ENCODE results near the gene CPNE9. TPM values are rescaled to one million over a fixed set of nuclear protein-coding genes. Genes with fewer than 3 reads are reported as not detected.

The CPNE9 gene
- polyA plus RNA-seq, 2 of the 4 experiments (the other 2 are of a cell fraction), result 0.03 TPM; not detected in 1

DNA sequence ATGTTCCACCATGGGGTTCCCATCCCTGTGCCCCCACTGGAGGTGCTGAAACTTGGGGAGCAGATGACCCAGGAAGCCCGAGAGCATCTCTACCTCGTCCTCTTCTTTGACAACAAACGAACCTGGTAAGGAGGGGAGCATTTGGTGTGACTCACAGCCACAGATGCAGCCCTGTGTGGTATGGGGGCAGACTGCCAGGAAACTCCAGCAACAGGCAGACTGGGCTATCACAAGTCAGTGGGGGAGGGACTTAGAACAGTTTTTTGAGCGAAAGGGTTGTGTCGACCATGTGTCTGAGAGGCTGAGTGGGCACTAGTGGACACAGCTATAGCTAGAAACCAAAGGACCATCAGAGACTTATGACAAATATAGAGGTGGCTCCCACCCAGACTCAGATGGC, 42.7 kb downstream of the CPNE9 start (continued):
- TF ChIP-seq ZNF302 (CRISPR knock-in tag; IDR thresholded peaks at IDR 0.05) (no peak), HOXB13 (CRISPR knock-in tag; IDR thresholded peaks at IDR 0.05; ENCODE audit: low read depth) (no peak), FOSB (CRISPR knock-in tag; IDR thresholded peaks at IDR 0.05) (no peak), CHD2 (IDR thresholded peaks at IDR 0.05; ENCODE audit: low read length, partially characterized antibody) (no peak), PHF8 (IDR thresholded peaks at IDR 0.05; ENCODE audit: borderline replicate concordance, low read depth) (no peak), KDM5A (IDR thresholded peaks at IDR 0.05) (no peak), HMGXB4 (CRISPR knock-in tag; IDR thresholded peaks at IDR 0.05; ENCODE audit: borderline replicate concordance) (no peak)
- TF ChIP-seq, protein P1, sequence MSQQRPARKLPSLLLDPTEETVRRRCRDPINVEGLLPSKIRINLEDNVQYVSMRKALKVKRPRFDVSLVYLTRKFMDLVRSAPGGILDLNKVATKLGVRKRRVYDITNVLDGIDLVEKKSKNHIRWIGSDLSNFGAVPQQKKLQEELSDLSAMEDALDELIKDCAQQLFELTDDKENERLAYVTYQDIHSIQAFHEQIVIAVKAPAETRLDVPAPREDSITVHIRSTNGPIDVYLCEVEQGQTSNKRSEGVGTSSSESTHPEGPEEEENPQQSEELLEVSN (IDR thresholded peaks at IDR 0.05; ENCODE audit: borderline replicate concordance, low read depth), result no peak

DNA sequence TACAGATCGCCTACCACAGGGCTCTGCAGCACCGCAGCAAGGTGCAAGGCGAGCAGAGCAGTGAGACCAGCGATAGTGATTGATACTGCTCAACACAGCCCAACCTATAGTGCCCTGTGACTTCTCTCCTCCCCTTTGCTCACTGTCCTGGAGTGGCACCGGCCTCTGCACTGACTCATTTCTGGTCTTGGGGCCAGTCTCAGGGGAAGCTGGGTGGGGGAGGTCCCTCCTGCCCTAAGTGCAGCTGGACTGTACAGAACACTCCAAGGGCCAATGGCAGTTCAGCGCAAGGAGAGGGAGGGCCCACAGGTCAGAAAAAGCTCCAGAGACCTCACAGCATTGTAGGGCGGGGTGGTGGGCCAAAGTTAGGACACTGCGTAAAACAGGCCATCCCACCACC, 43.6 kb downstream of the CPNE9 start:
- no peak for TF ChIP-seq SREBF2 (IDR thresholded peaks at IDR 0.05)
- no peak for TF ChIP-seq NFE2L2 (conservative IDR thresholded peaks at IDR 0.05; ENCODE audit: low read length)
- TF ChIP-seq CEBPB (IDR thresholded peaks at IDR 0.05), result no peak
- TF ChIP-seq, protein P2, sequence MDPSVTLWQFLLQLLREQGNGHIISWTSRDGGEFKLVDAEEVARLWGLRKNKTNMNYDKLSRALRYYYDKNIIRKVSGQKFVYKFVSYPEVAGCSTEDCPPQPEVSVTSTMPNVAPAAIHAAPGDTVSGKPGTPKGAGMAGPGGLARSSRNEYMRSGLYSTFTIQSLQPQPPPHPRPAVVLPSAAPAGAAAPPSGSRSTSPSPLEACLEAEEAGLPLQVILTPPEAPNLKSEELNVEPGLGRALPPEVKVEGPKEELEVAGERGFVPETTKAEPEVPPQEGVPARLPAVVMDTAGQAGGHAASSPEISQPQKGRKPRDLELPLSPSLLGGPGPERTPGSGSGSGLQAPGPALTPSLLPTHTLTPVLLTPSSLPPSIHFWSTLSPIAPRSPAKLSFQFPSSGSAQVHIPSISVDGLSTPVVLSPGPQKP (IDR thresholded peaks at IDR 0.05; ENCODE audit: low read depth, low read length), result no peak
- no peak for TF ChIP-seq KDM1A (IDR thresholded peaks at IDR 0.05; ENCODE audit: low read depth)
- no peak for TF ChIP-seq PHF8 (IDR thresholded peaks at IDR 0.05; ENCODE audit: borderline replicate concordance, low read depth)
- TF ChIP-seq TFCP2L1 (CRISPR knock-in tag; IDR thresholded peaks at IDR 0.05), result no peak
- TF ChIP-seq CBX2 (IDR thresholded peaks at IDR 0.05; ENCODE audit: borderline replicate concordance, low read depth), result no peak
- TF ChIP-seq, protein P1 (IDR thresholded peaks at IDR 0.05; ENCODE audit: borderline replicate concordance, low read depth), result no peak
- TF ChIP-seq FOSL2 (IDR thresholded peaks at IDR 0.05), result no peak
- TF ChIP-seq FOSL2 (CRISPR knock-in tag; IDR thresholded peaks at IDR 0.05), result no peak
- no peak for ATAC-seq
- no peak overlapping the region for H3K4me3 ChIP-seq
- FAIRE-seq, result no peak
- ChIA-PET CTCF (interaction anchor here (4.9 kb wide), 1 partner anchor 32 kb away, joined by 22 read pairs; no protein-coding TSS in a partner anchor), POLR2A (no interaction called here)
- no peak overlapping the region for H3K4me2 ChIP-seq
- WGBS (ENCODE audit: missing lambda C conversion rate), result 83% methylated on average over 8 of the region's 8 CpGs
- H3K9me3 ChIP-seq, result no peaks in the 10 kb centered on the region
- no peak for DNase-seq (ENCODE audit: low read depth in 1 of 2, low spot score in 1 of 2)
- H3K27ac ChIP-seq, result no peak overlapping the region
- H3K4me1 ChIP-seq, result peaks cover 13% of the 10 kb centered on the region; the same call in 2 of the 3 replicates

- no peak for ATAC-seq
- CTCF ChIA-PET, result interaction anchor here (1.5 to 4.9 kb wide), 3 partner anchors 9 to 33 kb away, joined by 5 to 22 read pairs (median 17); partner anchors contain the start of gene BRPF1
- TF ChIP-seq ZNF302 (CRISPR knock-in tag; IDR thresholded peaks at IDR 0.05) (no peak), HOXB13 (CRISPR knock-in tag; IDR thresholded peaks at IDR 0.05; ENCODE audit: low read depth) (no peak), JUNB (IDR thresholded peaks at IDR 0.05) (no peak), ESRRA (IDR thresholded peaks at IDR 0.05; ENCODE audit: borderline replicate concordance, low read length) (no peak), NPAS2 (CRISPR knock-in tag; IDR thresholded peaks at IDR 0.05; ENCODE audit: borderline replicate concordance) (no peak), KDM5A (IDR thresholded peaks at IDR 0.05) (no peak), GATA3 (IDR thresholded peaks at IDR 0.05; ENCODE audit: borderline replicate concordance) (no peak), MYC (IDR thresholded peaks at IDR 0.05; ENCODE audit: borderline replicate concordance, low read length) (no peak), MAFK (IDR thresholded peaks at IDR 0.05; ENCODE audit: partially characterized antibody) (no peak), EP300 (IDR thresholded peaks at IDR 0.05) (no peak)
- TF ChIP-seq, protein P3, sequence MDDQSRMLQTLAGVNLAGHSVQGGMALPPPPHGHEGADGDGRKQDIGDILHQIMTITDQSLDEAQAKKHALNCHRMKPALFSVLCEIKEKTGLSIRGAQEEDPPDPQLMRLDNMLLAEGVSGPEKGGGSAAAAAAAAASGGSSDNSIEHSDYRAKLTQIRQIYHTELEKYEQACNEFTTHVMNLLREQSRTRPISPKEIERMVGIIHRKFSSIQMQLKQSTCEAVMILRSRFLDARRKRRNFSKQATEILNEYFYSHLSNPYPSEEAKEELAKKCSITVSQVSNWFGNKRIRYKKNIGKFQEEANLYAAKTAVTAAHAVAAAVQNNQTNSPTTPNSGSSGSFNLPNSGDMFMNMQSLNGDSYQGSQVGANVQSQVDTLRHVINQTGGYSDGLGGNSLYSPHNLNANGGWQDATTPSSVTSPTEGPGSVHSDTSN (IDR thresholded peaks at IDR 0.05), result no peak
- DNase-seq (ENCODE audit: low read depth in 1 of 2, low spot score in 1 of 2), result no peak
- Histone ChIP-seq H3K4me2 (no peak overlapping the region), H3K4me3 (no peak overlapping the region), H3K4me1 (peaks cover 13% of the 10 kb centered on the region; the same call in 2 of the 3 replicates), H3K27ac (no peak overlapping the region), H3K9me3 (no peaks in the 10 kb centered on the region)
- no peak for FAIRE-seq
- POLR2A ChIA-PET, result no interaction called here
- 96% methylated on average over 2 of the region's 2 CpGs for WGBS (ENCODE audit: missing lambda C conversion rate)
Measured at GRCh38 chr3:9748031-9748430, 44.4 kb downstream of the CPNE9 start.
